Retinal pigment epithelial cell (primary cell): ENCODE data around the gene MRPL51.
A peak's percentile ranks its signal among the peaks of the same experiment; 100 is the strongest.
"Not testable (repeated sequence)": the region's sequence is repeated elsewhere in the genome, so short reads cannot be mapped to it uniquely, and the experiment has no call there.

Experiments used
- DNase-seq: peaks from one replicate; pipeline ENCODE4 v3.0.0-alpha.2; 2010; ENCODE audit warnings: low read depth
- H3K4me3 ChIP-seq: 2 replicates; pipeline ENCODE4 v1.5.1; 2011; ENCODE audit warnings: mild to moderate bottlenecking, low read length, control low read depth, moderate library complexity
- TF ChIP-seq, protein P1 (sequence below): conservative IDR thresholded peaks from 2 replicates; pipeline ENCODE4 v1.5.1; 2011; ENCODE audit warnings: low read depth, low read length, control low read depth, inconsistent platforms

Gene MRPL51

DNA sequence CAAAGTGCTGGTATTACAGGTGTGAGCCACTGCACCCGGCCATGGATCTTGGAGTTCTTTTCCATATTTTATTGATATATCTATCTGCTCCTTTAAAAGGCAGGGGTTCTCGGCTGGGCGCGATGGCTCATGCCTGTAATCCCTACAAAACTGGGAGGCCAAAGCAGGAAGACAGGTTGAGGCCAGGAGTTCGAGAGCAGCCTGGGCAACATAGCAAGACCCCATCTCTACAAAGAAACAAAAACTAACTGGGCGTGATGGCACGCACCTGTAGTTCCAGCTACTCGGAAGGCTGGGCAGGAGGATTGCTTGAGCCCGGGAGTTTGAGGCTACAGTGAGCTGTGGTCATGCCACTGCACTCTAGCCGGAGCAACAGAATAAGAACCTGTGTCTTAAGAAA, 29.1 kb upstream of the MRPL51 start:
- H3K4me3 ChIP-seq, result no peak overlapping the region
- no peak for DNase-seq
- TF ChIP-seq, protein P1, sequence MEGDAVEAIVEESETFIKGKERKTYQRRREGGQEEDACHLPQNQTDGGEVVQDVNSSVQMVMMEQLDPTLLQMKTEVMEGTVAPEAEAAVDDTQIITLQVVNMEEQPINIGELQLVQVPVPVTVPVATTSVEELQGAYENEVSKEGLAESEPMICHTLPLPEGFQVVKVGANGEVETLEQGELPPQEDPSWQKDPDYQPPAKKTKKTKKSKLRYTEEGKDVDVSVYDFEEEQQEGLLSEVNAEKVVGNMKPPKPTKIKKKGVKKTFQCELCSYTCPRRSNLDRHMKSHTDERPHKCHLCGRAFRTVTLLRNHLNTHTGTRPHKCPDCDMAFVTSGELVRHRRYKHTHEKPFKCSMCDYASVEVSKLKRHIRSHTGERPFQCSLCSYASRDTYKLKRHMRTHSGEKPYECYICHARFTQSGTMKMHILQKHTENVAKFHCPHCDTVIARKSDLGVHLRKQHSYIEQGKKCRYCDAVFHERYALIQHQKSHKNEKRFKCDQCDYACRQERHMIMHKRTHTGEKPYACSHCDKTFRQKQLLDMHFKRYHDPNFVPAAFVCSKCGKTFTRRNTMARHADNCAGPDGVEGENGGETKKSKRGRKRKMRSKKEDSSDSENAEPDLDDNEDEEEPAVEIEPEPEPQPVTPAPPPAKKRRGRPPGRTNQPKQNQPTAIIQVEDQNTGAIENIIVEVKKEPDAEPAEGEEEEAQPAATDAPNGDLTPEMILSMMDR, result no peak

DNA sequence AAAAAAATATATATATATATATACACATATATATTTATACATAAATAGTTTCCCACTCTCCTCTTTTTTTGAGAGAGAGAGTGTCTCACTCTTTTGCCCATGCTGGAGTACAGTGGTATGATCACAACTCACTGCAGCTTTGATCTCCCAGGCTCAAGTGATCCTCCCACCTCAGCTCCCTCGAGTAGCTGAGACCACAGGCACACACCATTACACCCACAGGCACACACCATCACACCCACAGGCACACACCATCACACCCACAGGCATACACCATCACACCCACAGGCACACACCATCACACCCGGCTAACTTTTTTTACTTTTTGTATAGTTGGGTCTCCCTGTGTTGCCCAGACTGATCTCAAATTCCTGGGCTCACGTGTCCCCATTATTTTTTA, 27.1 kb upstream of the MRPL51 start:
- TF ChIP-seq, protein P1, result no peak
- no peak overlapping the region for H3K4me3 ChIP-seq
- DNase-seq, result no peak

GRCh38 chr12:6508087-6508486, 15.0 kb upstream of the MRPL51 start:
- TF ChIP-seq, protein P1, result no peak
- no peak overlapping the region for H3K4me3 ChIP-seq
- DNase-seq, result no peak

DNA sequence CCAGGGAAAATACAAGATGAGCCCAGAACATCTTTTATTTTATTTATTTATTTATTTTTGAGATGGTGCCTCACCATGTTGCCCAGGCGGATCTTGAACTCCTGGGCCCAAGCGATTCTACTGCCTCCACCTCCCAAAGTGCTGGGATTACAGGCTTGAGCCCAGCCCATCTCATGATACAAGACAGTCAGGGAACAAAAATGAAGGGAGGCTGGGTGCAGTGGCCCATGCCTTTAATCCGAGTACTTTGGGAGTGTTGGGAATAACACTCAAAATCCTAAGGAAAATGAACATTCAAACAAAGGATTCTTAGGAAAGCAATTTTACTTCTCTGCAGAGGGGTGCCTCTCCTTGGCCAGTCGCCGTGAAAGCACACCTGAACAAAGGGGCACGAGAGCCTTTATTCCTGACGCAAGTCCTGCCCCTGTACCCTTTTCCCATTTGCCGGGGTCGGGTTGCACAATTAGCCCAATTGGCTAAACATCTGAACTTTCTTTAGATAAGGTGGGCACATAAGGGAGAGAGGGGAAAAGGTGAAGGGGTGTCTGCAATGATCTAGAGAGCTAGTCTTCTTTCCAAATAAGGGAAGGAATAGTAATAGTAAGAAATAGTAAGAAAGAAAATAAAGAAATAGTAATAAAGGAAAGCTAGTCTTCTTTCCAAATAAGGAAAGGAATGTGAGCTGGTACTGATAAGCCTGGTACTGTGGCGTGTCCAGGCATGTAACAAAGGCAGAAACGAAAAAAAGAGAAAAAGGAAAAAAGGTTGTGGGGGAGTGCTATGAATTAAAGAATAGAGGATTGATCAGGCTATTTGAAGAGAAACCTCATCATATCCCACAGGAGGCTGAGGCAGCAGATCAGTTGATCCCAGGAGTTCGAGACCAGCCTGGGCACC, 14.3 kb upstream of the MRPL51 start:
- peak; percentile 7 for DNase-seq
- no peak overlapping the region for H3K4me3 ChIP-seq
- TF ChIP-seq, protein P1, result no peak

DNA sequence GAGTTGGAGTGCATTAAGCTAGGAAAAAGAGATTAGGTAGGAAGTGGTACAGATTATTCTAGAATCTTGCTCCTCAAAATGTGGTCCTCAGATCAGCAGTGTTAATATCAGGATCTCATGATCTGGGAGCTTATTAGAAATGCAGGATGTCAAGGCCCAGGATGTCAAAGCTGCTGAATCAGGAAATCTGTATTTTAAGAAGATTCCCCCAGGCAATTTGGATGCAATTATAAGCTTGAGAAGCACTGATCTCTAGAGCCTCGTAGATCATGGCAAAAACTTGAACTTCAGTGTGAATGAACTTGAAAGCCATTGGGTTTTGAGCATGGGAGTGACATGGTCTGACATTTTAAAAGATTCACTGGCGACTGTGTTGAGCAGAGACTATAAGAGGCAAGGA, 7.4 kb upstream of the MRPL51 start:
- H3K4me3 ChIP-seq, result no peak overlapping the region
- no peak for DNase-seq
- TF ChIP-seq, protein P1, result no peak

DNA sequence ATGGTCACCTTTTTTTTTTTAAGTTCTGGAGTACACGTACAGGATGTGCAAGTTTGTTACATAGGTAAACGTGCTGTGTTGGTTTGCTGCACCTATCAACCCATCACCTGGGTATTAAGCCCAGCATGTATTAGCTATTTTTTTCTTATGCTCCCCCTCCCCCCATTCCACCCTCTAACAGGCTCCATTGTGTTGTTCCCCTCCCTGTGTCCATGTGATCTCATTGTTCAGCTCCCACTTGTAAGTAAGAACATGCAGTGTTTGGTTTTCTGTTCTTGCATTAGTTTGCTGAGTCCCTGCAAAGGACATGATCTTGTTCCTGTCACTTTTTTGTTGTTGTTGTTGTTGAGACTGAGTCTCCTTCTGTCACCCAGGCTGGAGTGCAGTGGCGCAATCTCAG, 4.2 kb upstream of the MRPL51 start:
- DNase-seq, H3K4me3 ChIP-seq: not testable (repeated sequence)

DNA sequence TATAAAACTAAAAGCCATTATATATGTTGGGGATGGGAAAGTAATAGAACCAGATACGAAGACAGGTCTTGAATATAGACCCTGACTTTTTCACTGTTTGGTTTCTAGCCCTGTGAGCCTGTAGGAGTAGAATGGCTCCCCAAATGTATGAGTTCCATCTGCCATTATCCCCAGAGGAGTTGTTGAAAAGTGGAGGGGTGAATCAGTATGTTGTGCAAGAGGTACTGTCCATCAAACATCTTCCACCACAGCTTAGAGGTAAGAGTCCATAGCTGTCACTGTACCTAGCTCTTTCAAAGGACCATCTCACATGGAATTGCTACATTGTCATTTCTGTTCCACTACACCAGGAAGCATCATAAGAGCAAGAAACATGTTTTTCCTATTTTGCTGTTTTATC, 1.9 kb upstream of the MRPL51 start:
- peak overlapping the region; percentile 80 for H3K4me3 ChIP-seq
- no peak for DNase-seq
- TF ChIP-seq, protein P1, result no peak
